GM19239 (cell line): ENCODE results near the gene KCNA2.
A peak's percentile ranks its signal among the peaks of the same experiment; 100 is the strongest.

Experiments used
- DNase-seq: peaks from one replicate; pipeline ENCODE4 v3.0.0; 2011; ENCODE audit warnings: low spot score; ENCODE audit not compliant: insufficient read length
- FAIRE-seq: peaks from 2 replicates; lab custom pipeline; 2011; peaks lifted over from hg19 to GRCh38; lab: Jason Lieb, UNC

KCNA2 gene

GRCh38 chr1:110605901-110606656 is at the start of gene KCNA2:
KCNA2 (minus strand) TSS chr1:110606358; CDS start chr1:110604782, 1,576 bp downstream.
- no peak for DNase-seq
- FAIRE-seq, result no peak

- FAIRE-seq (no peak), DNase-seq (no peak)
Measured at GRCh38 chr1:110650609-110651008, 44.5 kb upstream of the KCNA2 start.

- DNase-seq, result no peak
- FAIRE-seq, result no peak
Measured at GRCh38 chr1:110648417-110648816, 42.3 kb upstream of the KCNA2 start.

GRCh38 chr1:110647254-110647891 is 41.2 kb upstream of the KCNA2 start:
- FAIRE-seq (peak; percentile 77), DNase-seq (no peak)

- FAIRE-seq (peak; percentile 76), DNase-seq (no peak)
Measured at GRCh38 chr1:110645821-110646735, 39.9 kb upstream of the KCNA2 start.

- no peak for FAIRE-seq
- no peak for DNase-seq
Measured at GRCh38 chr1:110645211-110645610, 39.1 kb upstream of the KCNA2 start.

GRCh38 chr1:110643879-110644472 is 37.8 kb upstream of the KCNA2 start:
- FAIRE-seq (peak; percentile 64), DNase-seq (no peak)

GRCh38 chr1:110639724-110640386 is 33.7 kb upstream of the KCNA2 start:
- DNase-seq (no peak), FAIRE-seq (no peak)

- FAIRE-seq (no peak), DNase-seq (no peak)
Measured at GRCh38 chr1:110638556-110638955, 32.4 kb upstream of the KCNA2 start.

- DNase-seq (no peak), FAIRE-seq (no peak)
Measured at GRCh38 chr1:110638058-110638457, 31.9 kb upstream of the KCNA2 start.

GRCh38 chr1:110637475-110637874 is 31.3 kb upstream of the KCNA2 start:
- DNase-seq, result no peak
- FAIRE-seq, result no peak

- peak; percentile 94 for FAIRE-seq
- DNase-seq, result no peak
Measured at GRCh38 chr1:110636149-110636935, 30.2 kb upstream of the KCNA2 start.

GRCh38 chr1:110635434-110635833 is 29.3 kb upstream of the KCNA2 start:
- DNase-seq (no peak), FAIRE-seq (no peak)

GRCh38 chr1:110634455-110635311 is 28.5 kb upstream of the KCNA2 start:
- peak; percentile 99 for FAIRE-seq

GRCh38 chr1:110634086-110634454 is 27.9 kb upstream of the KCNA2 start:
- DNase-seq (no peak), FAIRE-seq (no peak)

More at GRCh38 chr1:110634455-110635311, 28.5 kb upstream of the KCNA2 start:
- peak; percentile 27 for DNase-seq

- no peak for FAIRE-seq
- DNase-seq, result no peak
Measured at GRCh38 chr1:110633646-110634030, 27.5 kb upstream of the KCNA2 start.

- no peak for FAIRE-seq
- DNase-seq, result no peak
Measured at GRCh38 chr1:110631836-110632620, 25.9 kb upstream of the KCNA2 start.
